ENCODE measurements around the gene AURKAIP1. TPM values are rescaled to one million over a fixed set of nuclear protein-coding genes. Genes with fewer than 3 reads are reported as not detected.

The AURKAIP1 gene
- total and polyA plus RNA-seq, 9 of the 15 experiments (the other 6 are each of a cell fraction or from before 2014, with no cell fraction given) = 7.8 to 478 (median 92.0) TPM

DNA sequence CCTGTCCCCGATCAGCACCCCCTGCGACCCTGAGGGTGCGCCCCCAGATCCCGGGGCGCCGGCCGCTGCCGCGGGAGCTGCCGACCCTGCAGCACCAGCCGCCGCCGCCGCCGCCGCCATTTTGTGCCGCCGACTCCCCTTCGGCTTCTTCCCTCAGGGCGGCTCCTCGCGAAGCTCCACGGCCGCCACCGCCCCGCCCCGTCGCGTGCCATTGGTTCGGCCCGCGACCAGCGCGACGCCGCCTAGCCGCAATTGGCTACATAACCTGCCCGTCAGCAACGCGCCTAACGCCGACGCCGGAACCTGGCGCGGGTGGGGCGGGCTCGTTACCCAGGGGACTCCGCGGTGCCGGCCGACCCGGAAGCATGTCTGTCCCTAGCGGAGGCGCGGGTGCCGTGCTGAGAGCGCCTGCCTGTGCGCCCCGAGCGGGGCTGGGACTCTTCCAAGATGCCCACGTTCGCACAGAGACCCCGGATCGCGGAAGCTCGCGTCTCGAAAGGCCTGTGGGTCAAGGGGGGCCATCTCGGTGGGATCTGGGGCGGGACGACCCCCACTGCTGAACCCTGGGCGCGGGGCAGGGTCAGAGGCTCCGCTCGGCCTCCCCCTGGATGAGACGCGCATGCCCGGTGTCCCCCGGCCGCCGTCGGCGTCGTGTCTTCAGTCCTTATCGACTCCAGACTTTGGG is 24.3 kb upstream of the AURKAIP1 start, which contains the start of gene CCNL2:
Gene CCNL2 (minus strand): TSS at position 149 of the 685 bp plus-strand sequence. CDS start 29 bp downstream, at position 120.
- DNase-seq (ENCODE audit: extremely low read depth in 1 of 4, low spot score in 3 of 4) (peak; percentile 96 to 100 (median 98)), FAIRE-seq (peak; percentile 85), ATAC-seq (peak; percentile 96)
- ChIA-PET POLR2A (interaction anchor here (0.6 to 5.2 kb wide), 18 partner anchors 8 to 440 kb away, joined by 3 to 58 read pairs (median 4); partner anchors contain the start of genes ANKRD65, AURKAIP1 and MRPL20), CTCF (ENCODE audit: low intra/inter-chr PET ratio) (interaction anchor here (0.5 to 1.4 kb wide), 2 partner anchors 34 to 41 kb away, joined by 3 read pairs; no protein-coding TSS in a partner anchor)
- Histone ChIP-seq H3K27ac (ENCODE audit: extremely low read depth, low read depth, low read length) (peak within 1 kb of the TSS; percentile 98), H3K9ac (ENCODE audit: insufficient read depth in 1 of 2, low read depth in 2 of 2, low read length in 2 of 2) (peak within 1 kb of the TSS; percentile 96 to 100), H3K4me1 (replicated peaks in 1 of 2; ENCODE audit: control insufficient read depth in 2 of 2, insufficient read depth in 2 of 2, low read length in 2 of 2) (peaks cover 19 to 46% of the 10 kb centered on the region in 2 experiments), H2AFZ (ENCODE audit: low read depth, low read length) (peak within 1 kb of the TSS; percentile 92), H3K27me3 (ENCODE audit: control insufficient read depth in 2 of 2, insufficient read depth in 2 of 2, low read length in 2 of 2) (no peaks in the 10 kb centered on the region), H3K9me3 (replicated peaks; ENCODE audit: control insufficient read depth, insufficient read depth, low read depth, low read length) (no peaks in the 10 kb centered on the region), H3K4me3 (peak within 1 kb of the TSS; percentile 100), H3K4me2 (ENCODE audit: insufficient read depth, low read length) (peak within 1 kb of the TSS; percentile 98), H3K79me2 (ENCODE audit: control insufficient read depth, insufficient read depth, low read length) (peaks cover 75% of the 10 kb centered on the region), H3K36me3 (ENCODE audit: control insufficient read depth, insufficient read depth, low read length) (peaks cover 76% of the 10 kb centered on the region), H3K9me1 (ENCODE audit: control insufficient read depth, insufficient read depth, low read length) (peaks cover 8% of the 10 kb centered on the region), H4K20me1 (replicated peaks; ENCODE audit: control insufficient read depth, insufficient read depth, low read length) (peaks cover 14% of the 10 kb centered on the region)
- intact Hi-C loops (cut with micrococcal nuclease) = loop anchor here (10.0 kb wide), 1 partner anchor 115 kb away; the partner anchor contains the start of gene ATAD3A
- BruUV-seq (replicated peaks) = no TSS peak
- WGBS (ENCODE audit: insufficient coverage, low coverage, missing lambda C conversion rate) = under 1% methylated on average over 82 of the region's 86 CpGs
- in situ Hi-C loops (cut with MboI) = no loop called here
- TF ChIP-seq EP300 (IDR thresholded peaks at IDR 0.05; ENCODE audit: low read length) (peak; percentile 34; the same call in 1 of the 2 replicates), SP1 (CRISPR knock-in tag; IDR thresholded peaks at IDR 0.05) (peak; percentile 99), ZBTB5 (IDR thresholded peaks at IDR 0.05) (no peak), ELF4 (CRISPR knock-in tag; IDR thresholded peaks at IDR 0.05) (no peak; the same call in 1 of the 2 replicates), MYBL2 (IDR thresholded peaks at IDR 0.05; ENCODE audit: low read depth) (no peak), MYBL2 (CRISPR knock-in tag; IDR thresholded peaks at IDR 0.05; ENCODE audit: borderline replicate concordance) (no peak), FIP1L1 (IDR thresholded peaks at IDR 0.05; ENCODE audit: low read depth, low read length, poor library complexity, severe bottlenecking) (peak; percentile 99), HEY1 (CRISPR knock-in tag; IDR thresholded peaks at IDR 0.05; ENCODE audit: borderline replicate concordance) (no peak; the same call in 1 of the 2 replicates), TRIM24 (IDR thresholded peaks at IDR 0.05) (no peak), NR3C1 (CRISPR knock-in tag; IDR thresholded peaks at IDR 0.05) (no peak), FOXJ2 (tag; IDR thresholded peaks at IDR 0.05) (no peak), RHOXF2B (CRISPR knock-in tag; conservative IDR thresholded peaks at IDR 0.05) (0 out of 2 replicates have a peak, but pooled peaks have one; percentile 52), HMG20B (CRISPR knock-in tag; IDR thresholded peaks at IDR 0.05) (no peak), ERF (CRISPR knock-in tag; IDR thresholded peaks at IDR 0.05) (0 out of 2 replicates have a peak, but pooled peaks have one; percentile 53), TBP (optimal IDR thresholded peaks at IDR 0.05; ENCODE audit: low read depth, low read length) (peak; percentile 61), CSDE1 (IDR thresholded peaks at IDR 0.05) (no peak; a peak in 1 of 4 replicates), TEAD2 (tag; IDR thresholded peaks at IDR 0.05) (no peak), GATA2 (CRISPR knock-in tag; IDR thresholded peaks at IDR 0.05) (no peak), E2F3 (CRISPR knock-in tag; IDR thresholded peaks at IDR 0.05) (peak; percentile 61; the same call in 1 of the 2 replicates)
- TF ChIP-seq, protein P1, sequence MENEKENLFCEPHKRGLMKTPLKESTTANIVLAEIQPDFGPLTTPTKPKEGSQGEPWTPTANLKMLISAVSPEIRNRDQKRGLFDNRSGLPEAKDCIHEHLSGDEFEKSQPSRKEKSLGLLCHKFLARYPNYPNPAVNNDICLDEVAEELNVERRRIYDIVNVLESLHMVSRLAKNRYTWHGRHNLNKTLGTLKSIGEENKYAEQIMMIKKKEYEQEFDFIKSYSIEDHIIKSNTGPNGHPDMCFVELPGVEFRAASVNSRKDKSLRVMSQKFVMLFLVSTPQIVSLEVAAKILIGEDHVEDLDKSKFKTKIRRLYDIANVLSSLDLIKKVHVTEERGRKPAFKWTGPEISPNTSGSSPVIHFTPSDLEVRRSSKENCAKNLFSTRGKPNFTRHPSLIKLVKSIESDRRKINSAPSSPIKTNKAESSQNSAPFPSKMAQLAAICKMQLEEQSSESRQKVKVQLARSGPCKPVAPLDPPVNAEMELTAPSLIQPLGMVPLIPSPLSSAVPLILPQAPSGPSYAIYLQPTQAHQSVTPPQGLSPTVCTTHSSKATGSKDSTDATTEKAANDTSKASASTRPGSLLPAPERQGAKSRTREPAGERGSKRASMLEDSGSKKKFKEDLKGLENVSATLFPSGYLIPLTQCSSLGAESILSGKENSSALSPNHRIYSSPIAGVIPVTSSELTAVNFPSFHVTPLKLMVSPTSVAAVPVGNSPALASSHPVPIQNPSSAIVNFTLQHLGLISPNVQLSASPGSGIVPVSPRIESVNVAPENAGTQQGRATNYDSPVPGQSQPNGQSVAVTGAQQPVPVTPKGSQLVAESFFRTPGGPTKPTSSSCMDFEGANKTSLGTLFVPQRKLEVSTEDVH (IDR thresholded peaks at IDR 0.05; ENCODE audit: low read depth, partially characterized antibody) = peak; percentile 92

Measured in K562 (cell line).